NB4 (cell line): Measurements from ENCODE around the gene FANCF.

Experiments used
- CTCF ChIP-seq: IDR thresholded peaks from one replicate; pipeline ENCODE4 v1.5.1; 2012; ENCODE audit warnings: low read depth, low read length
- MAX ChIP-seq: IDR thresholded peaks from 2 replicates; pipeline ENCODE4 v1.6.1; 2011; ENCODE audit warnings: low read depth, low read length
- MYC ChIP-seq: IDR thresholded peaks from 2 replicates; pipeline ENCODE4 v1.6.1; 2011; ENCODE audit warnings: low read depth, low read length
- POLR2A ChIP-seq: IDR thresholded peaks from 2 replicates; pipeline ENCODE4 v1.6.1; 2011; ENCODE audit warnings: mild to moderate bottlenecking; ENCODE audit not compliant: insufficient read length; ENCODE audit errors: extremely low read depth

DNA sequence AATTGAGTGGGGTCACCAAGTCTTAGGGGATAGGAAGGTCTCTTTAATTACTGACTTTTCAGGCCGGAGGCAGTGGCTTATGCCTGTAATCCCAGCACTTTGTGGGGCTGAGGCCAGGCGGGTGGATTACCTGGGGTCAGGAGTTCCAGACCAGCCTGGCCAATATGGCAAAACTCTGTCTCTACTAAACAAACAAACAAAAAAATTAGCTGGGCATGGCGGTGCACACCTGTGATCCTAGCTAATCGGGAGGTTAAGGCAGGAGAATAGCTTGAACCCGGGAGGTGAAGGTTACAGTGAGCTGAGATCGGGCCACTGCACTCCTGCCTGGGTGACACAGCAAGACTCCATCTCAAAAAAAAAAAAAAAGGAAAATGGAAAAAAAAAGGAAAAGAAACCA is 1.8 kb upstream of the FANCF start:
- TF ChIP-seq CTCF (no peak), MAX (no peak), POLR2A (no peak), MYC (no peak)
